GM12891 (cell line): ENCODE data around the gene DGCR8.

ENCODE experiments used
- PAX5 ChIP-seq: IDR thresholded peaks from 2 replicates; pipeline ENCODE4 v1.6.1; 2011; ENCODE audit warnings: low read length, moderate library complexity, mild to moderate bottlenecking; ENCODE audit not compliant: insufficient read depth, severe bottlenecking
- POLR2A ChIP-seq: IDR thresholded peaks from 2 replicates; pipeline ENCODE4 v1.6.1; 2011; ENCODE audit warnings: low read depth, low read length, control low read depth
- POLR2AphosphoS5 ChIP-seq: IDR thresholded peaks from 2 replicates; pipeline ENCODE4 v1.6.1; 2011; ENCODE audit warnings: low read depth, low read length, control low read depth
- TAF1 ChIP-seq: IDR thresholded peaks from 2 replicates; pipeline ENCODE4 v1.6.1; 2011; ENCODE audit warnings: low read depth, low read length, control low read depth

DNA sequence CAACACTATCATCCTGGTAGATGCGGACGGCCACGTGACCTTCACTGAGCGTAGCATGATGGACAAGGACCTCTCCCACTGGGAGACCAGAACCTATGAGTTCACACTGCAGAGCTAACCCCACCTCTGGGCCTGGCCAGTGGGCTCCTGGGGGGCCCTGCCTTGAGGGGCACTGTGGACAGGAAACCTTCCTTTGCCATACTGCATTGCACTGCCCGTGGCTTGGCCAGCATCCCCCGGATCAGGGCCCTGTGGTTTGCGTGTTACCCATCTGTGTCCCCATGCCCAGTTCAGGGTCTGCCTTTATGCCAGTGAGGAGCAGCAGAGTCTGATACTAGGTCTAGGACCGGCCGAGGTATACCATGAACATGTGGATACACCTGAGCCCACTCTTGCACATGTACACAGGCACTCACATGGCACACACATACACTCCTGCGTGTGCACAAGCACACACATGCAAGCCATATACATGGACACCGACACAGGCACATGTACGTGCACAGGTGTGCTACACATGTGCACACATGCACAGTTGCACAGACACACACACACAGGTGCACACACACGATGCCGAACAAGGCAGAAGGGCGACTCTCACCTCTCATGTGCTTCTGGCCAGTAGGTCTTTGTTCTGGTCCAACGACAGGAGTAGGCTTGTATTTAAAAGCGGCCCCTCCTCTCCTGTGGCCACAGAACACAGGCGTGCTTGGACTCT, 15.3 kb upstream of the DGCR8 start:
- TF ChIP-seq POLR2AphosphoS5 (no peak), PAX5 (no peak), POLR2A (no peak), TAF1 (no peak)
